B cell (primary cell): ENCODE measurements around the gene LACTB. TPM values are rescaled to one million over a fixed set of nuclear protein-coding genes. Genes with fewer than 3 reads are reported as not detected.

Experiments used
- ATAC-seq: fragments of 200-7000 bp; cut with Tn5 transposase; one replicate; pipeline ENCODE4 v1.10.0; 2021; ENCODE audit warnings: low read depth, mild to moderate bottlenecking, moderate number of reproducible peaks, moderate library complexity
- CTCF ChIA-PET: fragments of 350-600 bp; sonication (Branson Sonifier 250); formaldehyde crosslinking; loops from one replicate; lab custom pipeline; 2021; ENCODE audit warnings: antibody characterized with exemption, inconsistent platforms; lab: Charles Lee
- POLR2A ChIA-PET: fragments of 350-600 bp; sonication (Branson Sonifier 250); formaldehyde crosslinking; loops from one replicate; lab custom pipeline; 2021; ENCODE audit warnings: antibody characterized with exemption; lab: Charles Lee
- DNase-seq: peaks from one replicate; pipeline ENCODE4 v3.0.0; 2013
- H2AFZ ChIP-seq: 2 replicates; pipeline ENCODE4 v1.6.1; 2012; ENCODE audit warnings: mild to moderate bottlenecking, low read depth, low read length; ENCODE audit not compliant: insufficient read depth, poor library complexity, severe bottlenecking
- H3K27ac ChIP-seq, 2 donors: 1 replicate in 1 of 2; 2 replicates in 1 of 2; pipeline ENCODE4 v1.5.1; 2012 to 2013; ENCODE audit warnings: low read length in 2 of 2, mild to moderate bottlenecking in 2 of 2, moderate library complexity in 1 of 2
- H3K27me3 ChIP-seq, 4 experiments: fragments of 200-600 bp in 1 of 4; sonication (generic) in 1 of 4; replicated peaks in 1 of 4; 1 replicate in 2 of 4; 2 replicates in 2 of 4; pipeline versions ENCODE4 v1.6.1 to v1.7.0; 2013 to 2016; ENCODE audit warnings: low read length in 3 of 4, mild to moderate bottlenecking in 2 of 4, mixed read lengths in 1 of 4, moderate library complexity in 1 of 4; ENCODE audit not compliant: insufficient read depth in 4 of 4, control insufficient read depth in 3 of 4; ENCODE audit errors: control extremely low read depth in 1 of 4
- H3K36me3 ChIP-seq, 2 experiments: replicated peaks in 1 of 2; 1 replicate in 1 of 2; 2 replicates in 1 of 2; pipeline versions ENCODE4 v1.6.1 to v1.7.1; 2013; ENCODE audit warnings: low read length in 1 of 2; ENCODE audit not compliant: insufficient read depth in 2 of 2, control insufficient read depth in 1 of 2; ENCODE audit errors: control extremely low read depth in 1 of 2, extremely low read depth in 1 of 2
- H3K4me1 ChIP-seq, 2 donors: fragments of 200-600 bp in 1 of 2; sonication (generic) in 1 of 2; 1 replicate in 1 of 2; 2 replicates in 1 of 2; pipeline versions ENCODE4 v1.5.1 to v1.6.1; 2013 to 2017; ENCODE audit warnings: low read length in 2 of 2; ENCODE audit not compliant: control insufficient read depth in 2 of 2, insufficient read depth in 2 of 2
- H3K4me2 ChIP-seq: replicated peaks from 2 replicates; pipeline ENCODE3; 2012; ENCODE audit warnings: mild to moderate bottlenecking, low read depth, low read length; ENCODE audit not compliant: poor library complexity, severe bottlenecking
- H3K4me3 ChIP-seq, 5 experiments: fragments of 200-600 bp in 1 of 5; sonication (generic) in 1 of 5; 1 replicate in 3 of 5; 2 replicates in 2 of 5; pipeline versions ENCODE4 v1.5.1 to v1.7.0; 2011 to 2016; ENCODE audit warnings: low read length in 4 of 5, mild to moderate bottlenecking in 4 of 5, low read depth in 2 of 5, control low read depth in 1 of 5, moderate library complexity in 1 of 5; ENCODE audit not compliant: insufficient read depth in 1 of 5; ENCODE audit errors: control extremely low read depth in 1 of 5, extremely low read depth in 1 of 5
- H3K79me2 ChIP-seq: fragments of 200-600 bp; sonication (generic); one replicate; pipeline ENCODE4 v1.6.0; 2016; ENCODE audit warnings: low read length; ENCODE audit not compliant: control insufficient read depth, insufficient read depth
- H3K9ac ChIP-seq: fragments of 200-600 bp; sonication (generic); 2 replicates; pipeline ENCODE4 v1.6.1; 2017; ENCODE audit warnings: mild to moderate bottlenecking, low read length, moderate library complexity
- H3K9me3 ChIP-seq, 3 donors: one replicate each; pipeline versions ENCODE4 v1.6.1 to v1.7.1; 2013; ENCODE audit warnings: low read length in 2 of 3; ENCODE audit not compliant: control insufficient read depth in 2 of 3, insufficient read depth in 1 of 3; ENCODE audit errors: control extremely low read depth in 1 of 3
- H4K20me1 ChIP-seq: 2 replicates; pipeline ENCODE4 v1.6.0; 2012; ENCODE audit warnings: mild to moderate bottlenecking, low read length; ENCODE audit not compliant: insufficient read depth, control insufficient read depth, poor library complexity, severe bottlenecking
- H3K27ac Mint-ChIP-seq: one replicate; pipeline ENCODE4 v1.8.0; 2021; ENCODE audit warnings: mixed read lengths
- H3K27me3 Mint-ChIP-seq: one replicate; pipeline ENCODE4 v1.8.0; 2021; ENCODE audit warnings: mixed read lengths
- H3K4me1 Mint-ChIP-seq: one replicate; pipeline ENCODE4 v1.8.0; 2021; ENCODE audit warnings: mixed read lengths
- H3K4me3 Mint-ChIP-seq: one replicate; pipeline ENCODE4 v1.8.0; 2021; ENCODE audit warnings: mixed read lengths
- H3K9me3 Mint-ChIP-seq: one replicate; pipeline ENCODE4 v1.8.0; 2022; ENCODE audit warnings: mixed read lengths; ENCODE audit not compliant: insufficient read depth
- EZH2 ChIP-seq: IDR thresholded peaks from 2 replicates; pipeline ENCODE4 v1.6.1; 2012; ENCODE audit warnings: borderline replicate concordance, low read depth, mild to moderate bottlenecking, moderate library complexity, low read length; ENCODE audit not compliant: insufficient read depth, poor library complexity, severe bottlenecking
- WGBS: methylation state at CpG from one replicate; pipeline ENCODE4 v1.1.5; 2013; ENCODE audit warnings: missing lambda C conversion rate; ENCODE audit not compliant: insufficient coverage; 5-methylcytosine and 5-hydroxymethylcytosine counted together
- intact Hi-C: fragments of 100-400 bp; cut with micrococcal nuclease; formaldehyde crosslinking; loops from one replicate; pipeline ENCODE4 v1.10.0; 2022
- polyA plus RNA-seq: library from polyadenylated mRNA; depleted of rRNA; stranded (reverse); fragments of >200 nt; gene quantifications from 2 replicates; pipeline ENCODE4 v1.2.3, GENCODE V29; 2012
- total RNA-seq, 2 donors: library from RNA; stranded (reverse); fragments of 120-200 nt in 1 of 2; gene quantifications; 1 replicate in 1 of 2; 2 replicates in 1 of 2; pipeline versions ENCODE4 v1.2.3 to v1.2.4, GENCODE V29; 2013 to 2022
- TF ChIP-seq, protein P1 (sequence below): fragments of 200-600 bp; IDR thresholded peaks from one replicate; pipeline ENCODE4 v1.8.0; 2022; ENCODE audit warnings: antibody characterized with exemption, mild to moderate bottlenecking

LACTB gene
- total and polyA plus RNA-seq, 2 donors (not counting 1 experiment from before 2014, with no cell fraction given) = 5.0 to 20.0 TPM

DNA sequence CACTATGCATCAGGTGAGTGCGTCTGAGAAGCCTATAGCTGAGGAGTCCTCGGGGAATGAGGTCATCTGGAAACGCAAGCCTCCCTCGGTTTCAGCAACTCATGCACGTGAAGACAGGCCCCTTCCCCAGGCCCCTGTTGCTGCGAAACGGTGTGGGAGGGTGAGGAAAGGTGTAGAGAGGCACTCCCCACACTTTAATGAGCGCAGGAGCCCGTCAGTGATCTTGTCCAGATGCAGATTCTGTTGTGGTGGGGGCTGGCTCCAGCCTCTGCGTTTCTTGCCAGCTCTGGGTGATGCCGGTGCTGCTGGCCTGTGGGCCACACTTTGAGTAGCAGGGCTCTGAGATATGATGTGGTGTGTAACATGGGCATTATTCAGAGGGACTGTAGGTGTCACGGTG lies 38.6 kb upstream of the LACTB start:
- Histone ChIP-seq H4K20me1 (no peaks in the 10 kb centered on the region), H3K36me3 (no peaks in the 10 kb centered on the region), H3K9me3 (no peaks in the 10 kb centered on the region), H3K79me2 (no peaks in the 10 kb centered on the region), H3K4me1 (no peaks in the 10 kb centered on the region), H3K27me3 (peaks cover 0 to 11% (median 0%) of the 10 kb centered on the region in 4 experiments), H3K27ac (no peak overlapping the region), H3K9ac (no peak overlapping the region), H3K4me3 (no peak overlapping the region), H2AFZ (no peak overlapping the region), H3K4me2 (no peak overlapping the region)
- no peak overlapping the region for H3K27ac Mint-ChIP-seq
- no peaks in the 10 kb centered on the region for H3K9me3 Mint-ChIP-seq
- H3K27me3 Mint-ChIP-seq = peaks cover 25% of the 10 kb centered on the region
- 95% methylated on average over 8 of the region's 12 CpGs for WGBS
- ChIA-PET CTCF (no interaction called here), POLR2A (no interaction called here)
- intact Hi-C loops = no loop called here
- ATAC-seq = no peak
- H3K4me3 Mint-ChIP-seq = no peak overlapping the region
- H3K4me1 Mint-ChIP-seq = no peaks in the 10 kb centered on the region
- TF ChIP-seq EZH2 = no peak
- TF ChIP-seq, protein P1, sequence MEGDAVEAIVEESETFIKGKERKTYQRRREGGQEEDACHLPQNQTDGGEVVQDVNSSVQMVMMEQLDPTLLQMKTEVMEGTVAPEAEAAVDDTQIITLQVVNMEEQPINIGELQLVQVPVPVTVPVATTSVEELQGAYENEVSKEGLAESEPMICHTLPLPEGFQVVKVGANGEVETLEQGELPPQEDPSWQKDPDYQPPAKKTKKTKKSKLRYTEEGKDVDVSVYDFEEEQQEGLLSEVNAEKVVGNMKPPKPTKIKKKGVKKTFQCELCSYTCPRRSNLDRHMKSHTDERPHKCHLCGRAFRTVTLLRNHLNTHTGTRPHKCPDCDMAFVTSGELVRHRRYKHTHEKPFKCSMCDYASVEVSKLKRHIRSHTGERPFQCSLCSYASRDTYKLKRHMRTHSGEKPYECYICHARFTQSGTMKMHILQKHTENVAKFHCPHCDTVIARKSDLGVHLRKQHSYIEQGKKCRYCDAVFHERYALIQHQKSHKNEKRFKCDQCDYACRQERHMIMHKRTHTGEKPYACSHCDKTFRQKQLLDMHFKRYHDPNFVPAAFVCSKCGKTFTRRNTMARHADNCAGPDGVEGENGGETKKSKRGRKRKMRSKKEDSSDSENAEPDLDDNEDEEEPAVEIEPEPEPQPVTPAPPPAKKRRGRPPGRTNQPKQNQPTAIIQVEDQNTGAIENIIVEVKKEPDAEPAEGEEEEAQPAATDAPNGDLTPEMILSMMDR = no peak
- DNase-seq = no peak

DNA sequence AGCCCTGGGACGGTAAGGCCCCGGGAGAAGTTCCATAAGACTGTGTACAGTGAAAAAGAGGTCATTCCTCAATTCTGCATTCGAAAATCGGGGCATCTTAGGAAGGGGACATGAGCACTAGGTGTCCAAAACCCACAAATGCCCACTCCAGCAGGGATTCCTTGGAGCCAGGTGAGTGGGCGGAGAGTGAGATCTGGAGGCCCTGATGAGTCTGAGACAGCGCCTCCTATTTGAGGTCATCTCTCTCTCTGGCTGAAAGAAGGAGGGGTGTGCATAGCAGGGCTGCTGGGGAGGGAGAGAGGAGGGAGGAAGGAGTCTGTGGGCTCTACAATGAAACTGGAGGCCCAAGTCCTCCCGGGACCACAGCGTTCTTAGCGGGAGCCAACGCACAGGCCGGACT lies 38.1 kb upstream of the LACTB start:
- intact Hi-C loops = no loop called here
- Histone ChIP-seq H3K4me3 (no peak overlapping the region), H3K79me2 (no peaks in the 10 kb centered on the region), H3K9ac (no peak overlapping the region), H3K9me3 (no peaks in the 10 kb centered on the region), H2AFZ (no peak overlapping the region), H3K4me2 (no peak overlapping the region), H3K27me3 (peaks cover 0 to 11% (median 0%) of the 10 kb centered on the region in 4 experiments), H3K4me1 (no peaks in the 10 kb centered on the region), H4K20me1 (no peaks in the 10 kb centered on the region), H3K27ac (no peak overlapping the region), H3K36me3 (no peaks in the 10 kb centered on the region)
- Mint-ChIP-seq H3K4me3 (no peak overlapping the region), H3K9me3 (no peaks in the 10 kb centered on the region), H3K4me1 (no peaks in the 10 kb centered on the region), H3K27ac (no peak overlapping the region), H3K27me3 (peaks cover 24% of the 10 kb centered on the region)
- over 99% methylated on average over 10 of the region's 11 CpGs for WGBS
- TF ChIP-seq, protein P1 = no peak
- TF ChIP-seq EZH2 = no peak
- ChIA-PET CTCF (no interaction called here), POLR2A (no interaction called here)
- DNase-seq (no peak), ATAC-seq (no peak)
